ENCODE data around the gene ADAMTS2.

GRCh38 chr5:179318221-179318955, 26.9 kb downstream of the ADAMTS2 start:
- no peak for TF ChIP-seq CTCF (IDR thresholded peaks at IDR 0.05; ENCODE audit: insufficient read depth, low read depth, low read length)
- TF ChIP-seq EZH2 (IDR thresholded peaks at IDR 0.05; ENCODE audit: insufficient read depth, low read length), result no peak

All from astrocyte (in vitro differentiated cells and primary cell).